Neutrophil (primary cell): ENCODE results near the gene SIX5.

Experiments used
- H3K27ac ChIP-seq: fragments of 200-600 bp; sonication (generic); 2 replicates; pipeline ENCODE4 v1.5.1; 2016; ENCODE audit warnings: mild to moderate bottlenecking, moderate library complexity
- H3K27me3 ChIP-seq: fragments of 200-600 bp; sonication (generic); 2 replicates; pipeline ENCODE4 v1.6.0; 2016; ENCODE audit warnings: mild to moderate bottlenecking
- H3K36me3 ChIP-seq: fragments of 200-600 bp; sonication (generic); 2 replicates; pipeline ENCODE4 v1.5.1; 2017
- H3K4me1 ChIP-seq, 2 experiments: fragments of 200-600 bp in 1 of 2; sonication (generic) in 1 of 2; 1 replicate in 1 of 2; 2 replicates in 1 of 2; pipeline versions ENCODE4 v1.5.1 to v1.6.1; 2013 to 2016; ENCODE audit warnings: low read depth in 1 of 2, low read length in 1 of 2, mild to moderate bottlenecking in 1 of 2, moderate library complexity in 1 of 2; ENCODE audit not compliant: control insufficient read depth in 1 of 2, insufficient read depth in 1 of 2
- H3K4me3 ChIP-seq, 2 experiments: fragments of 200-600 bp in 1 of 2; sonication (generic) in 1 of 2; 1 replicate in 1 of 2; 2 replicates in 1 of 2; pipeline ENCODE4 v1.5.1; 2013 to 2016; ENCODE audit warnings: low read depth in 1 of 2, low read length in 1 of 2, mild to moderate bottlenecking in 1 of 2, moderate library complexity in 1 of 2
- H3K9me3 ChIP-seq: fragments of 200-600 bp; sonication (generic); 2 replicates; pipeline ENCODE4 v1.5.1; 2016
- TF ChIP-seq, protein P1 (sequence below): fragments of 200-600 bp; sonication (generic); IDR thresholded peaks from 2 replicates; pipeline ENCODE4 v1.5.1; 2016; ENCODE audit warnings: antibody characterized with exemption

The SIX5 gene

DNA sequence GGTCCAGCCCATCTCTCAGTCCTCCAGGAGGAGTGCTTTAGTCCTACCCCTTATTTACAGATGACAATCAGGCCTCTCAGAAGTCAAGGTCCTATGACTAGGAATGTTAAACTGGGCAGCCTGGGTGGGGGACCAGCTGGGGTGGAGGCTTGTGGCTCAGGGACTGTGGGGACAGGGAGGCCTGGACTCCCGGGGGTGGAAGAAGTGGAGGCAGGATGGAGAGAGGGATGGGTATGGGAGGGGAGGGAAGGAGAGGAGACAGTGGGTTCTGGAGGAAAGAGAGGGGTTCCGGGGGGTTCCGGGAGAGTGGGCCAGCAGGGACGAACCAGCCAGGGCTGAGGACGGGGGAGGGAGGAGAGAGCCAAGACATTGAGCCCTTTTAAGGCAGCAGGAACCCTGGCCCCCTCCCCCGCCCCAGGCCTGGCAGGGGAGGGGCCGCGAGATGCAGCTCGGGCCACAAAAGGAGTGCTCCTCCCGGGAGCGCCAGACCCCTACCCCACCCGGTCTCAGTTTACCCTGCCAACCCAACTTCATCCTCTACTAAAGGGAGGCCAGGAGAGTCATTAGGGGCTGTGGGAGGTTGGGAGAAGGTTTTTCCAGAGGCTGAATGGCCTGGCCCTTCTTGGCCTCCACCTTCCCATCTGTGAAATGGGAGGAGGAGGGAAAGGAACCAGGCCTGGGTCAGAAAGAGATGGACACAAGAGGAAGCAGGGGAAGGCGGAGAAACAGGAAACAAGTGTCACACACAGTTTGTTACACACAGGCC lies 11.6 kb upstream of the SIX5 start:
- H3K9me3 ChIP-seq = no peaks in the 10 kb centered on the region
- H3K36me3 ChIP-seq = peaks cover 3% of the 10 kb centered on the region
- H3K27me3 ChIP-seq = peaks cover 99% of the 10 kb centered on the region
- peaks cover 6 to 11% of the 10 kb centered on the region in 2 experiments for H3K4me1 ChIP-seq
- TF ChIP-seq, protein P1, sequence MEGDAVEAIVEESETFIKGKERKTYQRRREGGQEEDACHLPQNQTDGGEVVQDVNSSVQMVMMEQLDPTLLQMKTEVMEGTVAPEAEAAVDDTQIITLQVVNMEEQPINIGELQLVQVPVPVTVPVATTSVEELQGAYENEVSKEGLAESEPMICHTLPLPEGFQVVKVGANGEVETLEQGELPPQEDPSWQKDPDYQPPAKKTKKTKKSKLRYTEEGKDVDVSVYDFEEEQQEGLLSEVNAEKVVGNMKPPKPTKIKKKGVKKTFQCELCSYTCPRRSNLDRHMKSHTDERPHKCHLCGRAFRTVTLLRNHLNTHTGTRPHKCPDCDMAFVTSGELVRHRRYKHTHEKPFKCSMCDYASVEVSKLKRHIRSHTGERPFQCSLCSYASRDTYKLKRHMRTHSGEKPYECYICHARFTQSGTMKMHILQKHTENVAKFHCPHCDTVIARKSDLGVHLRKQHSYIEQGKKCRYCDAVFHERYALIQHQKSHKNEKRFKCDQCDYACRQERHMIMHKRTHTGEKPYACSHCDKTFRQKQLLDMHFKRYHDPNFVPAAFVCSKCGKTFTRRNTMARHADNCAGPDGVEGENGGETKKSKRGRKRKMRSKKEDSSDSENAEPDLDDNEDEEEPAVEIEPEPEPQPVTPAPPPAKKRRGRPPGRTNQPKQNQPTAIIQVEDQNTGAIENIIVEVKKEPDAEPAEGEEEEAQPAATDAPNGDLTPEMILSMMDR = no peak
- H3K4me3 ChIP-seq = no peak overlapping the region
- H3K27ac ChIP-seq = no peak overlapping the region

DNA sequence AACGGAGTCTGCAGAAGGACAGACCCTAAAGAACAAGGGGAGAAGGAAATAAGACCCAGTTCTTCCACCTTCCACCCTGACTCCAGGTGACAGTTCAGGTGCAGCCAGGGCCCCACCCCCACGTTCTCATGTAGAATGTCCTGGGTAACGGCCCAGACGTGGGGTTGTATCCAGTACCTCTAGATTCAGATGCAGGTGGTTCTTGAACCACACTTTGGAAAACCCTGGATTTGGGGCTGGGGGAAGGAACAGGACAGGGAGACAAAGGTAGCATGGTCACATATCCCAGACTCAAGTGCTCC lies 11.0 kb upstream of the SIX5 start:
- Histone ChIP-seq H3K36me3 (no peaks in the 10 kb centered on the region), H3K27me3 (peaks cover 99% of the 10 kb centered on the region), H3K27ac (no peak overlapping the region), H3K4me1 (peaks cover 6 to 11% of the 10 kb centered on the region in 2 experiments), H3K9me3 (no peaks in the 10 kb centered on the region), H3K4me3 (no peak overlapping the region)
- TF ChIP-seq, protein P1 = no peak

DNA sequence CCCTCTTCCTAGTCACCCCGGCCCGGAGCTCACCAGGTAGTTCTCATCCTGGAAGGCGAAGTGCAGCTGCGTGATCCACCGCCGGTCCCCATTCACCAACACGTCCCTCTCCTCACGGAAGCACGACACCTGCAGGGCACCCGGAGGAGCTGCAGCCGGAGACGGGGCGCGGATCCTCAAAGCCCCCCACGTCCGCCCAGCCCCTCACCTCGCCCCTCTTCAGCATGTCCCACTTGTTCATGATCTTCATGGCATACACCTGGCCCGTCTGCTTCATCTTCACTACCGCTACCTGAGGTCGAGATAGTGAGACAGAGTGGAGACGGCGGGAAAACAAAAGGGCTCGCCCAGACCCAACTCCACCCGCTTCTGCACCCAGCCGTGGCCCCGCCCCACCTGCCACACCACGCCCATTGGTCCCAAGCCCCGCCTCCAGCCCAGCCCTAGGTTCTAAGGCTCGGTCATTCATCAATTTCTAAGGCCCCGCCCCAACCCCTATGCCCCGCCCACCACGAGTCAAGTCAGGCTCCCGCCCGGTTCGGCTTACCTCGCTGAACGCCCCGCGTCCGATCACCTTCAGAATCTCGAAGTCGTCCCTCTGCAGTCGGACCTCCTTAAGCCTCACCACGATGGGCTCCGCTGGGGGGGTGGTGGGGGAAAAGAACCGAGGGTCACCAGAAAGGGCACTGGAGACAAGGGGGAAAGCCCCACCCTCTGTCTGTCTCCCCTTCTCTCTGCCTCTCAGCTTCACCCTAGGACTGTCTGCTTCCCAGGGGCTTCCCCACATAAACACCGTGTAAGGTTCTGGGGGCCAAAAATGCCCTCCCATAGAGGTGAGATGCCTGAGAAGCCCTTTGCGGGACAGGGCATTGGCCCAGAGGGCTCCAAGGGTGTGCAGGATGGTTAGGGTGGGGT lies 10.4 kb upstream of the SIX5 start:
- TF ChIP-seq, protein P1 = peak; percentile 38
- Histone ChIP-seq H3K27ac (no peak overlapping the region), H3K27me3 (peaks cover 99% of the 10 kb centered on the region), H3K4me1 (peaks cover 6 to 11% of the 10 kb centered on the region in 2 experiments), H3K36me3 (no peaks in the 10 kb centered on the region), H3K4me3 (no peak overlapping the region), H3K9me3 (no peaks in the 10 kb centered on the region)

DNA sequence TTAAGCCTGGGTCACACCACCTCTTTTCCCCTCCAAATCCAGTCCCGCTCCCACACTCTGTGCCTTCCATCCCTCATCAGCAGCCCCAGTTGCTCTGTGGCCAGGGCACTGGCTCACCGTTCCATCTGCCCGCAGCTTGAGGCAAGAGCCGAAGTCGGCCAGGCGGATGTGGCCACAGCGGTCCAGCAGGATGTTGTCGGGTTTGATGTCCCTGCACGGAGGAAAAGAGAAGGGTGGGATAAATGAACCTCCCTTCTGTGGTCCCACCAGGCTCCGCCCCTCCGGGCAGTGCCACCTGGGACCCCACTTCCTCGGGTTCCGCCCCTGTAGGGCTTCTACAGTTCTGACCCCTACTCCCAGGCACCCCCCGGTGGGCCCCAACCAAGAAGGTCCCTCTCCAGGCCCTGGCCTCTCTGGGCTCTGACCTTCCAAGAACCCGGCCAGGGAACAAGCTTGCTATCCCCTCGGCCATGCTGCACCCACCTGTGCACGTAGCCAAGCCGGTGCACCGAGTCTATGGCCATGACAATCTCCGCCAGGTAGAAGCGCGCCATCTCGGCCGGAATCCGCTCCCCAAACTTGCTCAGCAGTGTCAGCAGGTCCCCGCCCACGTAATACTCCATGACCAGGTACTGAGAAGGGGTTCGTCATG lies 9.1 kb upstream of the SIX5 start:
- H3K27ac ChIP-seq = no peak overlapping the region
- H3K27me3 ChIP-seq = peaks cover 99% of the 10 kb centered on the region
- H3K4me1 ChIP-seq = peaks cover 6 to 11% of the 10 kb centered on the region in 2 experiments
- H3K36me3 ChIP-seq = no peaks in the 10 kb centered on the region
- H3K9me3 ChIP-seq = no peaks in the 10 kb centered on the region
- TF ChIP-seq, protein P1 = no peak
- H3K4me3 ChIP-seq = no peak overlapping the region

DNA sequence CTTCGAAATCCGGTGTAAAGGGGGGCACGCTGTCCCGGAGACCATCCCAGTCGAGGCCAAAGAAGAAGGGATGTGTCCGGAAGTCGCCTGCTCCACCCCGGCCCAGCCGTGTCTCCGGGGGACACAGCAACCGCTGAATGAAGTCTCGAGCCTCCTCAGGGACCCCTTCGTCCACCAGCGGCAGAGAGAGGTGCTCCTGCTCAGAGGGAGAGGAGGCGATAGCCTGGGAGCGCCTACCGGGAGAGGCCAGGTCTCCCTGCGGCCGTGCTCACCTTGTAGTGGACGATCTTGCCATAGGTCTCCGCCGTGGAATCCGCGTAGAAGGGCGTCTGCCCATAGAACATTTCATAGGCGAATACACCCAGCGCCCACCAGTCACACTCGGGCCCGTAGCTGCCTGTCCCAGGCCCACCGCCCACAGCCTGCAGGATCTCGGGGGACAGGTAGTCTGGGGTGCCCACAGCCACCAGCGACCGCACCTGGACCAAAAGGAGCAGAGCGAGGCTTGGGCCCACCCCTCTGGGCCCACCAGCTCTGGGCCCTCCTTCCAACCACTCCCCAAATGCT lies 8.4 kb upstream of the SIX5 start:
- no peak overlapping the region for H3K27ac ChIP-seq
- TF ChIP-seq, protein P1 = no peak
- H3K36me3 ChIP-seq = no peaks in the 10 kb centered on the region
- H3K4me1 ChIP-seq = peaks cover 6 to 11% of the 10 kb centered on the region in 2 experiments
- peaks cover 99% of the 10 kb centered on the region for H3K27me3 ChIP-seq
- H3K4me3 ChIP-seq = no peak overlapping the region
- H3K9me3 ChIP-seq = no peaks in the 10 kb centered on the region
